Muscle layer of duodenum (tissue), 2 donors: ENCODE results near the gene SNAP25.

Source experiments
- H3K27ac ChIP-seq: one replicate; pipeline ENCODE4 v1.7.0; 2013; ENCODE audit warnings: mild to moderate bottlenecking, low read length
- H3K27me3 ChIP-seq: one replicate; pipeline ENCODE4 v1.7.0; 2013; ENCODE audit warnings: low read depth, mild to moderate bottlenecking, control low read depth, low read length
- H3K36me3 ChIP-seq, 2 donors: one replicate each; pipeline ENCODE4 v1.7.0; 2013; ENCODE audit warnings: low read length in 2 of 2, control low read depth in 1 of 2, mild to moderate bottlenecking in 1 of 2; ENCODE audit not compliant: insufficient read depth in 2 of 2, control insufficient read depth in 1 of 2
- H3K4me1 ChIP-seq, 2 donors: one replicate each; pipeline ENCODE4 v1.7.0; 2013; ENCODE audit warnings: low read length in 2 of 2, mild to moderate bottlenecking in 2 of 2, control low read depth in 1 of 2, moderate library complexity in 1 of 2; ENCODE audit not compliant: insufficient read depth in 2 of 2, control insufficient read depth in 1 of 2
- H3K4me3 ChIP-seq, 2 donors: one replicate each; pipeline ENCODE4 v1.7.0; 2013; ENCODE audit warnings: low read length in 2 of 2, low read depth in 1 of 2, mild to moderate bottlenecking in 1 of 2
- H3K9me3 ChIP-seq, 2 donors: one replicate each; pipeline ENCODE4 v1.7.0; 2013; ENCODE audit warnings: low read length in 2 of 2, control low read depth in 1 of 2, mild to moderate bottlenecking in 1 of 2; ENCODE audit not compliant: control insufficient read depth in 1 of 2
- donor health status: healthy.

SNAP25 gene

GRCh38 chr20:10180651-10181235, 37.9 kb upstream of the SNAP25 start:
- H3K36me3 ChIP-seq = no peaks in the 10 kb centered on the region
- H3K27ac ChIP-seq = no peak overlapping the region
- no peaks in the 10 kb centered on the region for H3K27me3 ChIP-seq
- no peaks in the 10 kb centered on the region for H3K4me1 ChIP-seq
- peaks cover 0 to 4% of the 10 kb centered on the region in 2 donors for H3K9me3 ChIP-seq
- H3K4me3 ChIP-seq = no peak overlapping the region

DNA sequence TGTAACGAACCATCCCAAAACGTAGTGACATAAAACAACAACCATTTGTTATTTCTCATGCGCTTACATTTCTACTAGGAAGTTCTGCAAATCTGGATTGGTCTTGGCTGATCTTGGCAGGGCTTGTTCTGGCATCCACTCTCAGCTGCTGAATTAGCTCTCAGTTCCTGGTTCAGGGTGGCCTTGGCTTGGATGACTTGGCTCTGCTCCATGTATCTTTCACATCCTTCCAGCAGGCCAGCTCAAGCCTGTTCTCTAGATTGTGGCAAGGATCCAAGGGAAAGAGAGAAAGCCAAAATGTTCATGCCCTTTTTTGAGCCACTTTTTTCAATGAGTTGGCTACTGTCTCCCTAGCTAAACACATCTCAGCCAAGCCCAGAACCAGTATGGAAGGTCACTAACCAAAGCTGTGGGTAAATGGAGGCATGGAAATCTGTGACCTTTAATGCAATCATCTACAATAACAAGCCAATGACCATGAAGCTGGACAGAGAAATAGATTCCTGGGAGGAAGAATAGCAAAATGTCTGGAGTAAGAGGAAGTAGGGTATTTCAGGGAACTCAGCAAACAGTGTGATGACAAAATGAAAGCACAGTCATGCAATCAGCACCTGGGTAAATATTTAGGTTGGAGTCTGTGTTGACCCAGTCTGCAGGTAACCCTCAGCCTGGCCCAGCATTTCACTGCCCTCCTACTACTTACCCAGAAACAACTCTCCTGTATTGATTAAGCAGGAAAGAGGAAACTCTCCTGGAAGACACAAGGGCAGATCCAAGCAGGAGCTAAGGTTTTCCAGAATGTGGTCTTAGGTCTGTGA, 32.7 kb upstream of the SNAP25 start:
- no peak overlapping the region for H3K27ac ChIP-seq
- peaks cover 0 to 9% of the 10 kb centered on the region in 2 donors for H3K9me3 ChIP-seq
- no peaks in the 10 kb centered on the region for H3K36me3 ChIP-seq
- no peaks in the 10 kb centered on the region for H3K27me3 ChIP-seq
- H3K4me1 ChIP-seq = no peaks in the 10 kb centered on the region
- H3K4me3 ChIP-seq = no peak overlapping the region

- peaks cover 0 to 8% of the 10 kb centered on the region in 2 donors for H3K9me3 ChIP-seq
- no peak overlapping the region for H3K4me3 ChIP-seq
- no peaks in the 10 kb centered on the region for H3K36me3 ChIP-seq
- no peaks in the 10 kb centered on the region for H3K4me1 ChIP-seq
- H3K27ac ChIP-seq = no peak overlapping the region
- no peaks in the 10 kb centered on the region for H3K27me3 ChIP-seq
These were observed 28.2 kb upstream of the SNAP25 start for GRCh38 chr20:10190456-10190855.

GRCh38 chr20:10192171-10192570, 26.5 kb upstream of the SNAP25 start:
- Histone ChIP-seq H3K36me3 (no peaks in the 10 kb centered on the region), H3K9me3 (no peaks in the 10 kb centered on the region), H3K4me3 (no peak overlapping the region), H3K27me3 (no peaks in the 10 kb centered on the region), H3K4me1 (no peaks in the 10 kb centered on the region), H3K27ac (no peak overlapping the region)

DNA sequence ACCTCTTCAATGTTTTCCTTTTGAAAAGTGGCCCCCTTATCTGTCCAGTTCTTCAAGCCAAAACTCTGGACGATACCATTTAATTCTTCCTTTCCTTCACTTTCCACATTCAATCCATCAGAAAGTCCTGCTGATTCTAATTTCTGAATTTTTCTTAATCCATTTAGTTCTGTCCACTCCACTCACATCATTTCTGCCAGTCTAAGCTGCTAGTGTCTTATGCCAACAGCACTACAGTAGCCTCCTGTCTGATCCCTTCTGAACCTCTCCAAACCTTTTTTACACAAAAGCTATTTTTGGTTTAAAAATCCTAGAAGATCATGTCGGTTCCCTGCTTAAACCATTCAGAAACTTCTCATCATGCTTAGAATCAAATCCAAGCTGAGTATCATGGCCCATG, 24.5 kb upstream of the SNAP25 start:
- Histone ChIP-seq H3K27ac (no peak overlapping the region), H3K9me3 (no peaks in the 10 kb centered on the region), H3K4me1 (no peaks in the 10 kb centered on the region), H3K27me3 (no peaks in the 10 kb centered on the region), H3K36me3 (no peaks in the 10 kb centered on the region), H3K4me3 (no peak overlapping the region)

DNA sequence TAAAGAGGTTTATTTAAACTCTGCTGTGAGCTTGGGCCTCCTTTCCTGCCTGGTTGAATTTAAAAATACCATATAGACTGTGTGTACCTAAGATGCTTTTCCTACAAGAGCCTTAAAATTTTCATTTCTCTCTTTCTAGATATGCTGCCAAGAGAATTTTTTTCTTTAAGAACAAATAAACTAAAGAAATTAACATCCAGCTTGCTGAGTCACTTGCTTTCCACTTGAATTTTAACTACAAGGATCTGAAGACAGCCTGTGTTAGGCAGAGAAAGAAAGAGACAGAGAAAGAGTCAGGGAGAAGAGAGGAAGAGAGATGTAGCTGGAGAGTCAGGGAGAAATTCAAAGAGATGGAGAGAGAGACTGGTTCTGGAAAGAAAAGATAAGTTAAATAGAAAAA, 18.3 kb upstream of the SNAP25 start:
- no peaks in the 10 kb centered on the region for H3K27me3 ChIP-seq
- H3K4me3 ChIP-seq = no peak overlapping the region
- H3K27ac ChIP-seq = no peak overlapping the region
- no peaks in the 10 kb centered on the region for H3K9me3 ChIP-seq
- H3K4me1 ChIP-seq = no peaks in the 10 kb centered on the region
- H3K36me3 ChIP-seq = no peaks in the 10 kb centered on the region

- H3K27me3 ChIP-seq = no peaks in the 10 kb centered on the region
- H3K27ac ChIP-seq = no peak overlapping the region
- H3K36me3 ChIP-seq = no peaks in the 10 kb centered on the region
- no peaks in the 10 kb centered on the region for H3K4me1 ChIP-seq
- no peak overlapping the region for H3K4me3 ChIP-seq
- H3K9me3 ChIP-seq = no peaks in the 10 kb centered on the region
These were observed 17.2 kb upstream of the SNAP25 start for GRCh38 chr20:10201321-10201870.

DNA sequence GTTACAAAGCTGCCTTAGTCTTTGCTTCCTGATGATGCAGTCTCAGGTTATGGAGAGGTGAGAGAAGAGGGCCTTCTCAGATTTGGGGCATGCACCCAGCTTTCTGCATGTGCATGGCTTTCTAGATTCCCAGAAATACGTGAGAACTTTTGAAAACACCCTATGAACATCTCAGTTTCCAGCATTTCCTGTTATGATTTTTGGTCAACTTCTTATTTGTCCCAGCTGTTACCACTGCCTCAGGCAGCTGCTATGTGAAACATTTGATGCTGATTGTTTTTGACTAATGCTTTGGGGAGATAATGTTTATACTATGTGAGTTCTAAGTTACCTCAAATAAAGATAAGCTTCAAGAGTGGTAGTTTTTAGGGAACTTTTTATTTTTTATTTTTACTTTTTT, 9.5 kb upstream of the SNAP25 start:
- Histone ChIP-seq H3K4me1 (no peaks in the 10 kb centered on the region), H3K9me3 (no peaks in the 10 kb centered on the region), H3K27me3 (no peaks in the 10 kb centered on the region), H3K4me3 (no peak overlapping the region), H3K27ac (no peak overlapping the region), H3K36me3 (no peaks in the 10 kb centered on the region)

GRCh38 chr20:10213526-10213925, 5.1 kb upstream of the SNAP25 start:
- Histone ChIP-seq H3K27me3 (peaks cover 18% of the 10 kb centered on the region), H3K9me3 (no peaks in the 10 kb centered on the region), H3K27ac (no peak overlapping the region), H3K36me3 (no peaks in the 10 kb centered on the region), H3K4me3 (no peak overlapping the region), H3K4me1 (peaks cover 0 to 12% of the 10 kb centered on the region in 2 donors)

- no peak overlapping the region for H3K27ac ChIP-seq
- H3K4me3 ChIP-seq = no peak overlapping the region
- peaks cover 24% of the 10 kb centered on the region for H3K27me3 ChIP-seq
These were observed 2.4 kb upstream of the SNAP25 start for GRCh38 chr20:10216146-10216791.

DNA sequence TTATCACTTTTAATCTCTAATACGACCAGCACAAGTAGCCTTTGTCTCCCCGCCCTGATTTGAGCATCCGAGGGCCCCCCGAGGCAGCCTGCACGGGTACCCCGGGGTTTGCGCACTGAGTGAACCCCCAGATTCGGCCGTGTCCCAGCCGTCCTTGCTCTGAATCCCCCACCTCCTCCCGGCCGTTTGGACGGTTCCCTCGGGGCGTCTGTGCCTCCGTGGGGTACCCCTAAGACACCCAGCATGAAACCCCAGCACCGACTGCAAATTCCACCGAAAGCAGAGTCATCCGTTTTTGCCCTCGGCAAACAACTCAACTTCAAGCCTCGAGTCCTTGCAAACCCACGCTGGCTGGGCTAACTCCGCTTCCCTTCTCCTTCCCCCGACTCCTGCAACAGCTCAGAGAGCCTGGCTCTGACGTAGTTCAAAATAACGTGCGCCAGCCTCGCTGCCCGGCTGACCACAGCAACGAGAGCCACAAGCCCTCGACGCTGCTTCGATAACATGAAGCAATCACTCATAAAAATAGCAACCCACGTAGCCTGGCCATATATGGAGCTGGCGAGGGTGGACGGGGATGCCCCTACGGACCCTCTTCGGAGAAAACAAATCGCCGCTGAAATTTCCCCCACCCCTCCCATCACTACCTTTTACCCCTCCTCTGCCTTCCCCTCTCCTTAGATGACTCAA, 764 bp upstream of the SNAP25 start:
- Histone ChIP-seq H3K4me3 (peak overlapping the region in 1 of 2 donors; percentile 58), H3K27ac (no peak overlapping the region), H3K9me3 (no peaks in the 10 kb centered on the region), H3K4me1 (peaks cover 0 to 16% of the 10 kb centered on the region in 2 donors), H3K27me3 (peaks cover 24% of the 10 kb centered on the region), H3K36me3 (no peaks in the 10 kb centered on the region)

More at GRCh38 chr20:10216146-10216791, 2.4 kb upstream of the SNAP25 start:
- Histone ChIP-seq H3K9me3 (no peaks in the 10 kb centered on the region), H3K4me1 (peaks cover 0 to 16% of the 10 kb centered on the region in 2 donors), H3K36me3 (no peaks in the 10 kb centered on the region)
